MCF 10A (cell line): Measurements from ENCODE around the gene SLC4A3. TPM values are rescaled to one million over a fixed set of nuclear protein-coding genes. Genes with fewer than 3 reads are reported as not detected.

Experiments
- BruUV-seq: library from RNA; stranded (reverse); fragments of 400-500 nt; replicated peaks from 2 replicates; lab custom pipeline; 2021; lab: Mats Ljungman, UMichigan
- CTCF ChIA-PET: fragments of 300-600 bp; sonication (Branson Sonifier 250); formaldehyde crosslinking; extraction: SDS; loops from one replicate; lab custom pipeline; 2021; ENCODE audit warnings: antibody characterized with exemption, inconsistent platforms; lab: Yijun Ruan, JAX
- POLR2A ChIA-PET: fragments of 300-600, 350-650 bp; sonication (Branson Sonifier 250); formaldehyde crosslinking; extraction: SDS; loops from one replicate; lab custom pipeline; 2020; ENCODE audit warnings: antibody characterized with exemption, inconsistent platforms; lab: Yijun Ruan, JAX
- DNase-seq: peaks from one replicate; pipeline ENCODE4 v3.0.0-alpha.2; 2018; ENCODE audit not compliant: unreplicated experiment
- H3K27ac Mint-ChIP-seq: one replicate; pipeline ENCODE4 v1.8.0; 2022; ENCODE audit warnings: mild to moderate bottlenecking, low read depth, mixed read lengths; ENCODE audit not compliant: unreplicated experiment
- H3K27me3 Mint-ChIP-seq: one replicate; pipeline ENCODE4 v1.8.0; 2022; ENCODE audit warnings: mixed read lengths; ENCODE audit not compliant: insufficient read depth, unreplicated experiment
- H3K36me3 Mint-ChIP-seq: one replicate; pipeline ENCODE4 v1.8.0; 2022; ENCODE audit warnings: mild to moderate bottlenecking, moderate library complexity, mixed read lengths; ENCODE audit not compliant: insufficient read depth, unreplicated experiment
- H3K4me1 Mint-ChIP-seq: one replicate; pipeline ENCODE4 v1.8.0; 2022; ENCODE audit warnings: mixed read lengths; ENCODE audit not compliant: insufficient read depth, unreplicated experiment
- H3K4me3 Mint-ChIP-seq: one replicate; pipeline ENCODE4 v1.8.0; 2022; ENCODE audit warnings: mild to moderate bottlenecking, moderate library complexity, mixed read lengths; ENCODE audit not compliant: unreplicated experiment
- H3K9me3 Mint-ChIP-seq: one replicate; pipeline ENCODE4 v1.8.0; 2022; ENCODE audit warnings: mixed read lengths; ENCODE audit not compliant: unreplicated experiment
- CTCF ChIP-seq: fragments of 200-600 bp; IDR thresholded peaks from one replicate; pipeline ENCODE4 v1.8.0; 2022; ENCODE audit warnings: antibody characterized with exemption, mild to moderate bottlenecking; ENCODE audit not compliant: unreplicated experiment
- intact Hi-C: fragments of 100-400 bp; cut with micrococcal nuclease; formaldehyde crosslinking; loops from 2 replicates; pipeline ENCODE4 v1.14.1; 2022
- total RNA-seq: library from RNA; stranded (reverse); gene quantifications from 2 replicates; pipeline ENCODE4 v1.2.3, GENCODE V29; 2022

Gene SLC4A3
- total RNA-seq, 1 experiment from 2014 or later: 4.7 TPM

- TF ChIP-seq CTCF: no peak
- no peak overlapping the region for H3K4me3 Mint-ChIP-seq
These were observed 43.0 kb downstream of the SLC4A3 start for GRCh38 chr2:219670386-219670785.

GRCh38 chr2:219671279-219671678 is 43.8 kb downstream of the SLC4A3 start:
- Mint-ChIP-seq H3K27me3 (peaks cover 22% of the 10 kb centered on the region), H3K4me3 (no peak overlapping the region), H3K4me1 (peaks cover 8% of the 10 kb centered on the region), H3K9me3 (no peaks in the 10 kb centered on the region), H3K36me3 (no peaks in the 10 kb centered on the region), H3K27ac (no peak overlapping the region)
- no peak for TF ChIP-seq CTCF
- intact Hi-C loops: no loop called here
- POLR2A ChIA-PET: no interaction called here
- BruUV-seq: no TSS peak
- no peak for DNase-seq
- CTCF ChIA-PET: interaction anchor here (1.4 kb wide), 1 partner anchor 29 kb away, joined by 8 read pairs; no protein-coding TSS in a partner anchor

More at GRCh38 chr2:219670386-219670785, 43.0 kb downstream of the SLC4A3 start:
- no peak overlapping the region for H3K27ac Mint-ChIP-seq
- BruUV-seq: no TSS peak
- peaks cover 6% of the 10 kb centered on the region for H3K4me1 Mint-ChIP-seq
- H3K27me3 Mint-ChIP-seq: peaks cover 22% of the 10 kb centered on the region
- CTCF ChIA-PET: interaction anchor here (1.0 to 1.4 kb wide), 2 partner anchors 15 to 28 kb away, joined by 3 to 8 read pairs; no protein-coding TSS in a partner anchor
- no peak for DNase-seq
- intact Hi-C loops: no loop called here
- POLR2A ChIA-PET: no interaction called here
- no peaks in the 10 kb centered on the region for H3K36me3 Mint-ChIP-seq
- H3K9me3 Mint-ChIP-seq: no peaks in the 10 kb centered on the region

GRCh38 chr2:219672406-219672805 is 45.0 kb downstream of the SLC4A3 start:
- no peak for TF ChIP-seq CTCF
- no peak for DNase-seq
- BruUV-seq: no TSS peak
- ChIA-PET CTCF (no interaction called here), POLR2A (interaction anchor here (1.1 kb wide), 1 partner anchor 21 kb away, joined by 3 read pairs; no protein-coding TSS in a partner anchor)
- no peak overlapping the region for H3K27ac Mint-ChIP-seq
- intact Hi-C loops: no loop called here
- peaks cover 8% of the 10 kb centered on the region for H3K4me1 Mint-ChIP-seq
- H3K9me3 Mint-ChIP-seq: no peaks in the 10 kb centered on the region
- H3K36me3 Mint-ChIP-seq: no peaks in the 10 kb centered on the region
- peaks cover 22% of the 10 kb centered on the region for H3K27me3 Mint-ChIP-seq
- no peak overlapping the region for H3K4me3 Mint-ChIP-seq

GRCh38 chr2:219675221-219675620 is 47.8 kb downstream of the SLC4A3 start:
- Mint-ChIP-seq H3K27ac (no peak overlapping the region), H3K36me3 (no peaks in the 10 kb centered on the region), H3K9me3 (no peaks in the 10 kb centered on the region), H3K27me3 (peaks cover 20% of the 10 kb centered on the region), H3K4me1 (peaks cover 8% of the 10 kb centered on the region), H3K4me3 (no peak overlapping the region)
- POLR2A ChIA-PET: interaction anchor here (0.6 to 3.9 kb wide), 16 partner anchors 9 to 131 kb away, joined by 3 to 28 read pairs (median 4); partner anchors contain the start of gene TMEM198
- BruUV-seq: no TSS peak
- intact Hi-C loops: no loop called here
- DNase-seq: peak; percentile 71
- CTCF ChIA-PET: interaction anchor here (1.4 to 3.5 kb wide), 3 partner anchors 14 to 134 kb away, joined by 5 to 20 read pairs (median 10); no protein-coding TSS in a partner anchor
- no peak for TF ChIP-seq CTCF
